Stimulated activated CD4-positive, alpha-beta T cell treated with anti-CD3 and anti-CD28 coated beads, Interleukin-1b, Interleukin-23, amount 100 ng/mL, for 24 hours (primary cell): ENCODE measurements around the gene GRAMD1A.

Source experiments
- DNase-seq, 4 experiments: peaks; one replicate each; pipeline ENCODE4 v3.0.0-alpha.2; 2020; ENCODE audit warnings: low read depth in 4 of 4, low spot score in 1 of 4

The GRAMD1A gene

DNA sequence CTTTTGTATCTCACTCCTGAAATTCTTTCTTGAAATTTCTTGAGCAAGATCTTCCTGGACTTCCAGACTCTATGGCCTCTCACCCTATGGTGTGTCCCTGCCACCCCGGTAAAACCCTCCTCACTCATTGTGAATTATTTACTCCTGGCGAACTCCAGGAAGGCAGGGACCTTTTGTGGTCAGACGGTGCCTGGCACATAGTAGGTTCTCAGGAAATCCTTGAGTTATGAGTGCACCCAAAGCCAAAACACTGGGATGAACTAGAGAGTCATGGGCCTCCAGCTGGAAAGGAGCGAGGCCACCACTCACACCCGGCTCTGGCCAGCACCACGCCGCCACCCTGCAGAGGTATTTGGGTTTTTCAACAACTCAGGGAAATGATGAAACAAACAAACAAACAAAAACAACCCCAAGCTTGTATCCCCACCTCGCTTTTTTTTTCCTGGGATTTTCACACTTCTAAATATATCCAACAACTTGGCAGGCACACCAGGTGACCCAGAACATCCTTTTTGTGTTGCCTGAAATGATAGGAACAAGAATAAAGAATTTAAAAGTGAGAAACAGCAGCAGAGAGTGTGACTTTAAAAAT lies 52.6 kb downstream of the GRAMD1A start:
- no peak for DNase-seq

DNA sequence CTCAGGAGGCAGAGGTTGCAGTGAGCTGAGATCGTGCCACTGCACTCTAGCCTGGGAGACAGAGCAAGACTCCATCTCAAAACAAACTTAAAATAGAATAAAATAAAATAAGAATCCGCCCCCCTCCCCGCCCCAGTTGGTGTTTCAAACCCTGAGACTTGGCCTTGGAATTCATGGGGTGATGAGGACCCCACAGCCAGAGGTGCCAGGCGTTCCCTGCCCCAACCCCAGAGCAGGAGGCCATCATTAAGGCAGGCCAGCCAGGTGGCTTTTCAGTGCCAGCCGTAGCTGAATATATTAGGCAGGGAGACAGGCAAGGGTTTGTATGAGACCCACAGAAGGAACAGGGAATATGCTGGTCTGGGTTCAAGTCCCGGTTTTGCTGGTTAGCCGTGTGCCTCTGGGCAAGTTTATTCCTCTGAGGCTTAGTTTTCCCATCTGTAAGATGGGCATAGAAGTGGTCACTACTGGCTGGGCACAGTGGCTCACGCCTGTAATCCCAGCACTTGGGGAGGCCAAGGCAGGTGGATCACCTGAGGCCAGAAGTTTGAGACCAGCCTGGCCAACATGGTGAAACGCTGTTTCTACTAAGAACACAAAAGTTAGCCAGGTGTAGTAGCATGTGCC lies 53.7 kb downstream of the GRAMD1A start:
- DNase-seq = no peak

DNA sequence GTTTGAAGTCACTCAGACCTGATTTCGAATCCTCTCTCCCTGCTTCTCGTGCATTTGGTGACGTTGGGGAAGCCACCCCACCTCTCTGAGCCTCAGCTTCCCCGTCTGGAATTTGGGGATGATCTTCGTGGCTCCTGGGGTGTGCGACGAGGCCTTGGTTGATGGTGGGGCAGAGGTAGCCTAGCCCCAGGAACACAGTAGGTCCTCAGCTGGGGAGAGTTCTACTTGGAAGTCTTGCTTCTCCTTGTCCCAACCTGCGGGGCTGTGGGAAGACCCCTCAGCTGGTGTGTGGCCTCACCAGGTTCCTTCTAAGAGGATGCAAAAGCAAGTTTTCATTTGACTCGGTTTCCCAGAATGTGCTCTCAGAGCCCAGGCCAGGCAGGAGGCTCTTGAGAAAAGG lies 54.5 kb downstream of the GRAMD1A start:
- no peak for DNase-seq

DNA sequence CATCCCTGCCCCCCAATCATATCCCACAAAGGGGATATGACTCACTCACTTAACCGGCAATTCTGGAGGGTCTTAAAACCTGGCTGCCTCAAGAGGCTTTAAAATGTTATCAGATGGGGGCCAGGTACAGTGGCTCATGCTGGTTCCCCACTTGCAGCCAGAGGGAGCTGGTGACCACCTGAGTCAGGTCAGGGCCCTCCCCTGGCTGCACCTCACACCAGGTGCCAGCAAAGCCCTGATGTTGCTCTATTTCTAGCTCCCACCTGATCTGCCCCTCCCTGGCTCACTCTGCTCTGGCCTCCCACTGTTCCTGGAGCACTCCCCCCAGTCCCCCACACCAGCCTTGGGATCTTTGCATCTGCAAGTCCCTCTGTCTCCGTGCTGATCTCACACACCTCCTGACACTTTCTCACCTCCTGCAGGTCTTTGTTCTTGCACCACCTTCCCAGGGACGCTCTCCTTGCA lies 55.6 kb downstream of the GRAMD1A start:
- DNase-seq = no peak

DNA sequence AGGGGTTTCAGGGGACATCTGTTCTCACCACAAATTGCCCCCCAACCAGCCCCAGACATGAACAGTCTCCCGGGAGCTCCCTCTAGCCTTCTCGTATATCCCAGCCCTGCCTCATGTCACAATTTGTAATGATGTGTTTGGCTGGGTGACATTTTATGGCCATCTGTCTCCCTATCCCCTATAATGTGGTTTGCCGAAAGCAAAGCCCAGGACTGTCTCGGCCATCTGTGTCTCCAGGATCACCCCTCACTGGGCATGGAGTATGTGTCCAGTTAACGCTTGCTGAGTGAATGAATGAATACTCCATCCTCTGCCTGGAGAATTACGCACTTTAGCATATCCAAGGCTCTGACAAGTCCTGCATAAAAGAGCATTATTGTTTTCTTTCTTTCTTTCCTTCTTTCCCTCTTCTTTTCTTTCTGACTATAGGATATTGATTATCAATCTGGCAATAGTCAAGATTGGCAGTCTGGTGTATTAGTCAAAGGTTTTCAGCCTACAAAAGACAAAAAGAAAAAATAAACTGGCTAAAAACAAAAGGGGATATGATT lies 56.5 kb downstream of the GRAMD1A start:
- no peak for DNase-seq

DNA sequence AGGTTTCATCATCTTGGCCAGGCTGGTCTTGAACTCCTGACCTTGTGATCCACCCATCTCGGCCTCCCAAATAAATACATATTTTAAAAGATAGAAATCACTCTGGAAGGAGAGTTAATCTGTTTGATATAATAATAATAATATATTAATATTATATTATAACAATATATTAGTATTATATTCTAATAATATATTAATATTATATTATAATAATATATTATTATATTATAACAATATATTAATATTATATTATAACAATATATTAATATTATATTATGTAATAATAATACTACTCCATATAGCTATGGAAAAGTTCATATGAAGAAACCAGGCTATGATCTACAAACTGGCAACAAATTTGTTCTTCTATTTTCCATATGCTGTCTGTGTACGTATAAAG lies 58.2 kb downstream of the GRAMD1A start:
- DNase-seq = no peak

DNA sequence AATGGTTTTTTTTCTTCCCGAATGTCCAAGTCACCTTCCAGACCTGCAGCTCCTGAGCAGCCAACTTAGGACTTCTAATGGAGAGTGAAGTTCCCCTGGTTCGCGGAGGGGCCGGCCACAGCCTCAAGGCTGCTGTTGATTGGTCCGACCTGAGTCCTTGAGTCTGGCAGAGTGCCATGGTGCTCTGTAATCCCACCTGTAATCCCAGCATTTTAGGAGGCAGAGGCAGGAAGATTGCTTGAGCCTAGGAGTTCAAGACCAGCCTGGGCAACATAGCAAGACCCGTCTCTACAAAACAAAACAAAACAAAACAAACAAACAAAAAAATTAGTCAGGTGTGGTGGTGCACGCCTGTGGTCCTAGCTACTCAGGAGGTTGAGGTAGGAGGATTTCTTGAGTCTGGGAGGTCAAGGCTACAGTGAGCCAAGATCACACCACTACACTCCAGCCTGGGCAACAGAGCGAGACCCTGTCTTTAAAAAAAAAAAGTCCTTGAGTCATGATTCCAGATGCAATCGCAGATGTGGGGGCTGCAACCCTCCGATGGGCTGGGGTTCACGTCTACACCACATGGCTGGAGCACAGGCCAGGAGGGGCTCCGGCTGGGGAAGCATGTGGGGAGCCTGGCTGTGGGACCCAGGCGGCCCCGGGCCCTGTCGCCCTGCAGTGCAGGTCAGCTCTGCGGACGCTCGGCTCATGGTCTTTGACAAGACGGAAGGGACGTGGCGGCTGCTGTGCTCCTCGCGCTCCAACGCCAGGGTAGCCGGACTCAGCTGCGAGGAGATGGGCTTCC lies 59.1 kb downstream of the GRAMD1A start:
- no peak for DNase-seq

DNA sequence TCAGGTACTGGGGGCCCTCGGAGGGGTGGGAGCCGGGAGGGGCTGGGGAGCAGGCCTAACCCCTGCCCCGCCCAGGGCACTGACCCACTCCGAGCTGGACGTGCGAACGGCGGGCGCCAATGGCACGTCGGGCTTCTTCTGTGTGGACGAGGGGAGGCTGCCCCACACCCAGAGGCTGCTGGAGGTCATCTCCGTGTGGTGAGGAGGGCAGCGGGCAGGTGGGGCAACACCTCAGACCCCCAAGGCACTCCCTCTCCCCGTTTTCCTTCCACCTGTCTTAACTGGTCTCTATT lies 59.6 kb downstream of the GRAMD1A start:
- no peak for DNase-seq

DNA sequence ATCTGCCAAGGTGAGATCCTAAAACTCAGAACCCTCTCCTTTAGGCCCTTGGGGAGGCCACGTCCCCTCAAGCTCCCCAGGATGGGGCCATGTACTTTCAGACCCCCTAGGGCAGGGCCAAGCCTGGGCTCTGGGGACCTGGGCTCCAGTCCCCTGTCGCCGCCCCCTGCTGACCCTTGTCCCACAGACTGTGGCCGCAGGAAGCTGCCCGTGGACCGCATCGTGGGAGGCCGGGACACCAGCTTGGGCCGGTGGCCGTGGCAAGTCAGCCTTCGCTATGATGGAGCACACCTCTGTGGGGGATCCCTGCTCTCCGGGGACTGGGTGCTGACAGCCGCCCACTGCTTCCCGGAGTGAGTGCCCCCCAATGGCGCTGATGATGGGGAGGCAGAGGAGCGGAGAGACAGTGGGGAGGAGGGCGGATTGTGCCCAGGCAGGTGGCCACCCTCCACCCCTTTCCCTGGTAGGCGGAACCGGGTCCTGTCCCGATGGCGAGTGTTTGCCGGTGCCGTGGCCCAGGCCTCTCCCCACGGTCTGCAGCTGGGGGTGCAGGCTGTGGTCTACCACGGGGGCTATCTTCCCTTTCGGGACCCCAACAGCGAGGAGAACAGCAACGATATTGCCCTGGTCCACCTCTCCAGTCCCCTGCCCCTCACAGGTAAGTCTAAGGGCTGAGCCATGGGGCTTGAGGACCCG lies 60.2 kb downstream of the GRAMD1A start:
- DNase-seq = no peak

DNA sequence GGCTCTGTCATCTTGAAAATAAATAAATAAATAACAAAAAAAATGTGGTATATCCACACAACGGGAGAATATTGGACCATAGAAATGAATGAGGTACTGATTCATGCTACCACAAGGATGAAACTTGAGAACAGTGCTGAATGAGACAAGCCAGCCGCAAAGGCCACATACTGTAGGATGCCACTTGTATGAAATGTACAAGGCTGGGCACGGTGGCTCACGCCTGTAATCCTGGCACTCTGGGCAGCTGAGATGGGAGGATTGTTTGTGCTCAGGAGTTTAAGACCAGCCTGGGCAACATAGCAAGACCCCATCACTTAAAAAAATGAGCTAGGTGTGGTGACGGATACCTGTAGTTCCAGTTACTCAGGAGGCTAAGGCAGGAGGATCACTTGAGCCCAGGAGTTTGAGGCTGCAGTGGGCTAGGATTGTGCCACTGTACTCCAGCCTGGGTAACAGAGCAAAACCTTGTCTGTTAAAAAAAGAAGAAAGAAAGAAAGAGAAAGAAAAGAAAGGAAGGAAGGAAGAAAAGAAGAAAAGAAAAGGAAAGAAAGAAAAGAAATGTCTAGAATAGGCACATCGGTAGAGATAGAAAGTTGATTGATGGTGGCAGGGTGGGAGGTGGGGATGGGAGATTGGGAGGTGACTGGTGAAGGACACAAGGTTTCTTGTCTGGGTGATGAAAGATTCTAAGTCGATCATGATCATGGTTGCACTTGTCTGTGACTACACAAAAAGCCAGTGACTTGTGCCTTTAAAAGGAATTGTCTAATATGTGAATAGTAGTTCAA lies 61.7 kb downstream of the GRAMD1A start:
- DNase-seq = no peak

DNA sequence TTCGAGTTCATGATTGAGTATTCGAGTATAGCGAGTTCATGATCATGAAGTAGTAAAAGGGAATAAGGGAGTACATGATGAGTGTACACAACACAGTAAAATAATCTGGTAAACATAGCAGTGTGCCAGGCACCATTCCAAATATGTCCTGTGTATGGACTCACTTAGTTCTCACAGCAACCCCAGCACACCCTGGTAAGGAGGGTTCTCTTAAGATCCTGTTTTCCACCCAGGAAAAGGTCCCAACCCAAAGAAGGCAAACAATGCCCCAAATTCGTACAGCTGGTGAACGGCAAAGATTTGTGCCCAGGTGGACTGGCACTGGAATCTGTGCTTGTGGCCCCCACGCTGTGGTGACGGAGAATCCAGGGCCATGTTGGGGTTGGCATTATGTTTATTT lies 62.8 kb downstream of the GRAMD1A start:
- DNase-seq = no peak

DNA sequence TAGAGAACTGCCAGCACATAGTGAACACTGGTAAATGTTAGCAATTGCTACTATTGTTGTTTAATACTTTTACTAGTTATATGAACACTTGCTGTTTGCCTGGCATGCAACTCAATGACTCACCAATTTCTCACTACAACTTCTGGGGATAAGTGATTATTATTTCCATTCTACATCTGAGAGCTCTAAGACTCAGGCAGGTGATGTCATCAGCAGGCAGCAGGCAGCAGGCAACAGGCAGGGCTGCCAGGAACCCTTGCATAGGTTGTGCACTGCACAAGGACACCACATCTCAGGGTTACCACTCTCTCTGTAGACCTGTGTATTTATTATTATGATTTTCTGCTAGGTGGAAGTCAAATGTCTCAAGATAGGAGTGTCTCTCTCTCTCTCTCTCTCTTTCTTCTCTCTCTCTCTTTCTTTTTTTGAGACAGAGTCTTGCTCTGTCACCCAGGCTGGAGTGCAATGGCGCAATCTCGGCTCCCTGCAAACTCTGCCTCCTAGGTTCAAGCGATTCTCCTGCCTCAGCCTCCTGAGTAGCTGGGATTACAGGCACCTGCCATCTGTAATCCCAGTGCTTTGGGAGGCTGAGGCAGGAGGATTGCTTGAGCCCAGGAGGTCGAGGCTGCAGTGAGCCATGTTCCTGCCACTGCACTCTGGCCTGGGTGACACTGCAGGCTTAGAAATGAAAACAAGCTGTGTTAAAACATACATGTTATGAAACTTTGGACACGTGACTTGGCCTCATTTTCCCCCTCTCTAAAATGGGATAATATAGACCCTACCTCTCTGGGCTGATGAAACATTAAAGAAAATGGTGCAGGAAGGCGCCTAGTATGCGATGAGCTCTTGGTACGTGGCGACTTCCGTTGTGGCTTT lies 64.1 kb downstream of the GRAMD1A start:
- DNase-seq = no peak

DNA sequence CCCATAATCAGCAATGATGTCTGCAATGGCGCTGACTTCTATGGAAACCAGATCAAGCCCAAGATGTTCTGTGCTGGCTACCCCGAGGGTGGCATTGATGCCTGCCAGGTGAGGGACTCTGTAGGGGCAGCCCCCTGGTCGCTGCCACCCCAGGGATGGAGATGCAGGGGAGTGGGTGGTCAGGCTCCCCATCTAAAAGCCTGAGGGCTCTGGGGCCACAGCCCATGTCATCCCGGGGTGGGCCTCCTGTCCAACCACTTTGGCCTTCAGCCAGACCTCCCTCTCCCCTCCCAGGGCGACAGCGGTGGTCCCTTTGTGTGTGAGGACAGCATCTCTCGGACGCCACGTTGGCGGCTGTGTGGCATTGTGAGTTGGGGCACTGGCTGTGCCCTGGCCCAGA lies 65.5 kb downstream of the GRAMD1A start:
- no peak for DNase-seq

DNA sequence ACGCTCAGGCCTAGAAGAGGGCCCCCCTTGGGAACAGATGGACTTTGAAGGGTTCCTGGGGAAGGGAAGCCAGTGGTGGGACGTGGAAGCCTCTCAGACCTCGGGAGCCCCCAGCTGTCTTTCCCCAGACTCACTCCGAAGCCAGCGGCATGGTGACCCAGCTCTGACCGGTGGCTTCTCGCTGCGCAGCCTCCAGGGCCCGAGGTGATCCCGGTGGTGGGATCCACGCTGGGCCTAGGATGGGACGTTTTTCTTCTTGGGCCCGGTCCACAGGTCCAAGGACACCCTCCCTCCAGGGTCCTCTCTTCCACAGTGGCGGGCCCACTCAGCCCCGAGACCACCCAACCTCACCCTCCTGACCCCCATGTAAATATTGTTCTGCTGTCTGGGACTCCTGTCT lies 66.0 kb downstream of the GRAMD1A start:
- DNase-seq = no peak

DNA sequence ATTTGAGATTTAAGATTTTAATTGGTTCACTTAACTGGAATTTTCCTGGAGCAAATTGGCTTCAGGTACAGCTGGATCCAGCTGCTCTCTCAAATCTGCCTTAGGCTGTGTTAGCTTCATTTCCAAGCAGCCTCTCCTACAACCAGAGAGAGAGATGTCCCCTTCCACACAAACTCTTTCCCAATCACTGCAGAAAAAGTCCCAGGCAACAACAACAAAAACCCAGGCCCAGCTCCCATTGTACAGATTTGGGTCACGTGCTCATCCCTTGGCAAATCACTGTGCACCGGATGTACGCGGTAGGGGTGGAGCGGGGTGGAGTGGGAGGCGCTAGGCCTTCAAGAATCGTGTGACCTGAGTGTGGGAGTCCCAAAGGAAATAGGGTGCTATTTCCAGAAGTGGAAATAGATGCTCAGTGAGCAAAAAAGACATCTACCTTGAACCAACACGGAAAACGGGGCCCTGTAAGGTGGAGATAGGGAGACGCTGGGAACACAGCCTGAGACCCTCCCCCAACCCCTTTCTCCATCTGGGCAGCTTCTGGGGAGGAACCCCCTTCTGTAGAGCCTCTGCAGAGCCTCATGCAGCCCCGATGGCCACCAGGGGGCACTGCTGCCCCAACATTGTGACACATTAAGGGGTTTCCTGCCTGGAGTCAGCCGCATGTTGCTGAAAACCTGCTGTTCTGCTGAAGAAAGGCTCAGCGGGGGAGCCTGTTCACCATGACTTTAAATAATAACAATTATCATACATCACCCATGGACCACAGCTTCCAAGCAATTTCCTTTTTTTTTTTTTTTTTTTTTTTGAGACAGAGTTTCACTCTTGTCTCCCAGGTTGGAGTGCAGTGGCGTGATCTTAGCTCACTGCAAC lies 66.8 kb downstream of the GRAMD1A start:
- peak; percentile 86 to 92 (median 90) for DNase-seq

DNA sequence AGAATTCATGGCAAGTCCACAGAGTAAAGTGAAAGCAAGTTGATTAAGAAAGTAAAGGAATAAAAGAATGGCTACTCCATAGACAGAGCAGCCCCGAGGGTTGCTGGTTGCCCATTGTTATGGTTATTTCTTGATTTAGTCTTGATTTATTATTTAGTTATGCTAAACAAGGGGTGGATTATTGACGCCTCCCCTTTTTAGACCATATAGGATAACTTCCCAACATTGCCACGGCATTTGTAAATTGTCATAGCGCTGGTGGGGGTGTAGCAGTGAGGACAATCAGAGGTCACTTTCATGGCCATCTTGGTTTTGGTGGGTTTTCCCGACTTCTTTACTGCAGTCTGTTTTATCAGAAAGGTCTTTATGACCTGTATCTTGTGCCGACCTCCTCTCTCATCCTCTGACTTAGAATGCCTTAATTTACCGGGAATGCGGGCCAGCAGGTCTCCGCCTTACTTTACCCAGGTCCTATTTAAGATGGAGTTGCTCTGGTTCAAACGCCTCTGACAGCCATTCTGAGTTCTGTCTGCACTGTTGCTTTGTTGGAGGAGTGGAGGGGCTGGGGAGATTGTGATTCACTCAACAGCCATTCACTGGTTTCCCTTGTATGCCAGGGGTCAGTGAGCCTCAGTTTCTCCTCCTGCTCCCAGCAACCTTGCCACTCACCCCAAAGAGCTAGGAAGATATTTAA lies 69.0 kb downstream of the GRAMD1A start:
- no peak for DNase-seq

DNA sequence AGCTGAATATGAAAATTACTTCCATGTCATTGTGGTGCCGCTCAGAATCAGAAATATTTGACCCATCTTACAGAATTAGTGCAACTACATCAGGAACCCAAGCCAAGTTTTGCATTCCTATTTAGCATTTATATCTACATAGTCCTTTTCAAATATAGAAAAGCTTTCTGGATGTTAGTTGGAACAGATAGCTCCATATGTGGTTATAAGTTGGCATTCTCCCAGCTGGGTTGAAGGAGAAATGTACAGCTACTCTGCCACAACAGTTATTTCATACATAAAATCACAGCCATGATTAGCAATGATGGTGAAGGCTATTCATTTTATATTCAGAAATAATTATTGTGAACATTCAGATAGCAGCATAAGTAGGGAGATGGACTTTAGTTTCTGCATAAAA lies 69.6 kb downstream of the GRAMD1A start:
- DNase-seq = no peak

DNA sequence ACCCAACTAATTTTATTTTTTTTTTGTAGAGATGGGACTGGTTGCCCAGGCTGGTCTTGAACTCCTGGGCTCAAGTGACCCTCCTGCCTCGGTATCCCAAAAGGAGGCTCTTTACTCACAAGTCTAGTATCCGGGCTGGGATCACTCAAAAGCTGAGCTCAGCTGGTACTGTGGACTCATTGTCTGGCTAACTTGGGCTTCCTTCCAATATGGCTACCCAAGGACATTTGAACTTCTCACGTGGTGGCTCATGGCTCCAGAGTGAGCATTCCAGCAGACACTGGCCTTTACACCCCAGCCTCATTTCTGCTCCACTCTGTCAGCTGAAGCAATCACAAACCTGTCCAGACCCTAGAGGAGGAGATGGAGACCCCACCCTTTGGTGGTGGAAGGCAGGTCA lies 70.3 kb downstream of the GRAMD1A start:
- DNase-seq = no peak
